HG02610 (cell line): ENCODE results near the gene SLC6A13.
"Not testable (repeated sequence)": the region's sequence is repeated elsewhere in the genome, so short reads cannot be mapped to it uniquely, and the experiment has no call there.

ENCODE experiments used
- ATAC-seq: cut with Tn5 transposase; IDR thresholded peaks from one replicate; pipeline ENCODE4 v1.9.1; 2021; ENCODE audit warnings: mild to moderate bottlenecking, moderate library complexity; ENCODE audit not compliant: unreplicated experiment

The SLC6A13 gene

DNA sequence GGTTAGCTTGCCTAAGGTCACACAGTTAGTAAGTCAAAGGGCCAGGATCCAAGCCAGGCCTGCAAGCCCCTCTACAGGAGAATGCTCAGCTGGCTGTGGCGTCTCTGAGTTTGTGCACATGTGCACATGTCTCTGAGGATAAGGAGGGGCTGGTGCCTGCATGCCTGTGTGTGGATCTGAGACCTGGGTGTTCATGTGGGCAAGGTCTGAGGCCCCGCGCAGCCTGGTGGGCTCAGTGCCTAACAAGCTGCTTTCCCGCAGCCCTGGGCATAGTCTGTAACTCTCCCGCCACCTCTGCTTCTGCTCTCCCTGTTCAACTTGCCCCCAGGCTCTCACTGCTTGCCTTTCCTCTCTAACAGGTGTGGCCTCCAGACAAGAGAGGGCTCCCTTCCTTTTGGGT is 44.4 kb downstream of the SLC6A13 start:
- ATAC-seq = no peak

DNA sequence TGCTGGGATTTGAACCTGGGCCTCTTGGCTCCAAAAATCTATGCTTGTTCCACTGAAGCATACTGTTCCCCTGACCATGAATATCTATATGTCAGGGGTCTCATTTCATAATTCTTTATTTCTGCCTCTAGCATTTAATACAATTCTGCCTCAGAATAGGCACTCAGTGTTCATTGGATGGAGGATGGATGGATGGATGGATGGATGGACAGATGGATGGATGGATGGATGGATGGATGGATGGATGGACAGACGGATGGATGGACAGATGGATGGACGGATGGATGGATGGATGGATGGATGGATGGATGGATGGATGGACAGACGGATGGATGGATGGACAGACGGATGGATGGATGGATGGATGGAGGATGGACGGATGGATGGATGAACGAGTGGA is 45.6 kb downstream of the SLC6A13 start:
- ATAC-seq = not testable (repeated sequence)

DNA sequence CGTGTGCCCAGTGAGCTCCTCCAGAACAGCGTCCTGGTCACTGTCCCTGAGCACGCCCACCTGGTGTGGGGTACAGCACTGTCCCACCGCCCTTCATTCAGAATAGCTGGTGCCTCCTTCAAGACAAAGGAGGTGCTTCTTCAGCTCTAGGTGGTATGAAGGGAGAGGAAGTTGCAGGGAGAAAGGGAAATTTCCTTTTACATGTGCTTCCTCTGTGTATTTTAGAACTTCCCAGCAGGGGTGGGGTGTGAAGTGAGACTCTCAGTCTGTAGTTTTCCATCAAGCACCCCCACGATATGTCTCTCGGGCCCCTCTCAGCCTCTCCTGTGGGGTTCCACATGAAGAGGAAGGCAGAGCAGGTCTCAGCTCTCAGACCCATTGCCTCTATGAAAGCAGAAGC is 47.5 kb downstream of the SLC6A13 start:
- no peak for ATAC-seq

DNA sequence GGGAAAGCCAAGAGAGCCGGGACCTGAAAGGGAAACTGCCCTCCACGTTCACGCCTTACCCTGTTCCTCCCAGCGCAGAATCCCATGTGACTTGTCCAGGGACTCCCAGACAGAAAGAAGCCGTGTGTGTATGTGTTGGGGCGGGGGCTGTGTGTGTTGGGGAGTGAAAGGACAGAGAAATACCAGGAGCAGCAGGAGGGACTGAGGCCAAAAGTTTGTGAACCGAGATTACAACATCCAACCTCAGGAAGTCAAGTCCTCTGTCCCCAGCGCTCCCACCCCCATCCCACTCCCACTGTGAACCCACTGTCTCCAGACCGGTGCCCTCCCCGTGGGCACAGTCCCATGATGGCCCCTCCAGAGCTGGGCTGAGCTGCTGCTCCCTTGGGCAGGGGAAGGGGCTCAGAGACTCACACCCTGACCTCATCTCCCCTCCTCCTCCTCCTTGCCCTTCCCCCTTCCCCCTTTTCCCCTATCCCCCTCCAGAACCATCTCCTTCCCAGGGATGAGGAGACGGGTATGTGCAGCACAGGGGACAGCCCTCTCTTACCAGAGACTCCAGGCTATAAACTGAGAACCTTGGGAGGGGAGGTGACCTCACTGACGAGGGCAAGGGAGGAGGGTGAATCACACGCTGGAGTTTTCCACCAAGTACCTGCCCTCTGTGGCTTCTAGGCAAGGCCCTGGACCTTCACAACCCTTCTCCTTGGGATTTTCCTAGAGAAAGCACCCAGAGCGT is 48.5 kb downstream of the SLC6A13 start, which contains the start of gene SLC6A12:
SLC6A12 (minus strand) TSS at position 155 of the 739 bp plus-strand sequence. CDS start 4,171 bp downstream, outside the sequence.
- ATAC-seq = no peak

DNA sequence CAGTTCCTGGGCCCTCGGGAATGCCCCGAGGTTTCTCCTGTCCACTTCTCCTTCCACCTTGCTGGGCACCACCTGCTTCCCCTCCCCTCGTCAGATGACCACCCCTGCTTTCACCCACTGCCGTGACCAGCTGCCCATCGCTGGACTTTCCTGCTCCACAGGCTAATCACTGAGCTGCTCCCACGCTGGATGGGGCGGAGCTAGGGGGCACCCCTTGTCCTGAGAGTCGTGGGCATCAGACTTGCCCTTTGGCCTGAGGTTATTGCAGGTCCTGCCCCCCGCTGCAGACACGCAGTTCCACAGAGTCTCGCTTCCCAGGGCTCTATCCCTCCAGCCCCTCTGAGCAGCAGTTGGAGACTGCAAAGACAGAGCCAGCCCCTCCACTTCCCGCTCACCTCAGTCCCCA is 49.1 kb downstream of the SLC6A13 start:
- no peak for ATAC-seq

DNA sequence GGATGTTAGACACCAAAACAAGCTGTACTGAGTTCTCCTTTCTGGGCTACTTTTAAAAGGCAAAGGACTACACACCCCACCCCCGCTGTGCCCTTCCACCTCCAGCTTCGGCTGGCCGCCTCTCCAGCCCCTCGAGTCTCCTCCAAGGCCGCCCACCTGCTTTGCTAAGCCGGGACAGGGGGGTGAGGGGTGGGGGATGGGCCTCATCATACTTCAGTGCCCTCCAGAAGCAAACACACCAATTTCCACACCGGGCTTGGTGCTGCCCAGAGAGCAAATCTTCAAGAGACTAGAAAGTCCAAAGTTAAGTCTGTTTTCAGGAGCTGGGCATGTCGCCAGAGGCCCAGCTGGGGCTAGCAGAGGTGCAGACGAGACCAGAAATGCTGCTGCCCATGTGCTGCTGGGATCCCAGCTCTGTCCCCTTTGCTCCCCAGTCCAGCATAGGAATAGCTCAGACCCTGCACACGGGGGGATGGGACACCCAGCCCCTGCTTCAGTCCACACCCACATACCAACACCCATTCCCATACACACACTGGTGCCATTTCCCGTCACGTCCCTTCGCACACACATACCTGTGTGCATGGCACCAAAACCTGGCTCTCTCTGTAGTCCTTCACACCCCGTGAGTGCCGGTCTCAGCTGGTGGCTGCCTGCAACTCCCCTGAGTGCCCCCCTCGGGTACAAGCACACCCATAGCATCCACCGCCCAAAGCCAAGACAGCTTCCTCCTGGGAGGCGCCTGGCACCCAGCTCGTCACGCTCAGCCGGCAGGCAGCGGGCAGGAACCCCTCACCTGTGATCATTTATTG is 49.7 kb downstream of the SLC6A13 start:
- no peak for ATAC-seq

DNA sequence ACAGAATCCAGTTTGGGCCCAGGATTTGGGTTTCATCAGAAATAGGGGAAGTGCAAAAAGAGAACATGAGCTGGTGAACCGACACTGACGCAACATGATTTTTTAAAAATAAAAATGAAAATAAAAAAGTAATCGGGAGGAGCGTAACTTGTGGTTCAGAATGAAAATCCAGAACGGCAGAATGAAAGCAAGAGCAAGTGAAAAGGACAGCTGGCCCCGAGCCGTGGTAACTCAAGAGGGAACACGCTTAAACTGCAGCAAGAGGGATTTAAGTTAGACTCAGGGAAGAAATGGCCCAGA is 50.3 kb downstream of the SLC6A13 start:
- no peak for ATAC-seq

DNA sequence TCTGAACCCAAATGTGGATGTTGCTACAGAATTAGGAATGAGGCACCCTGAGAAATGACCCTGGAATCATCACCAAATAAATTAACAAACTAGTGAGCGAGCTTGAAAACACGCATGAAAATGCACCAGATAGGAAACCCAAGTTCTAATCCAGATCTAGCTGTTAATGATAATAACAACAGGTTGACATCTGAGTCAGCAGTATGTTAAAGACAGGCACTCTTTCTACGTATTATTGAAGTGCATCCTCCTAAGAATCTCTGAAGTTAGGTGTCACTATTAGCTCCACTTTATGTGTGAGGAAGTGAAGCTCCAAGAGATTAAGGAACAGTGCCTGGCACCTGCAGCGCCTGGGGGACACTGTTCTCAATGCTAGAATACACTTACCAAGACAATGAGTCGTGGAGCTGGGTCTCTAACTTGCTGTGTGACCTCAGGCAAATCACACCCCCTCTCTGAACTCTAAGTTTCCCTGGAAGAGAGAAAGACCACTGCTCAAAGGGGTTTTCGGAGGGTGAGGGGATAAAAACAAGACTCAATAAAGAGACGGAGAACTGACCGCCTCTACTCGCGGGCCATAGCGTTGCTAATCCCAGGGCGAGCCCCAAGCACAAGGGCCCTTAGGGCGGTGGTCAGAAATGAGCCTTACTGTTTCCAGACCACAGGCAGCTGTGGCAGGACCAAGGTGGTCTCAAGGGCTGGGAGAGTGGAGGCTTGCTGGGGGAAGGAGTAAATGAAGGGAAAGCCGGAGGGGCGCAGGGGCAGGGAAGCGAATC is 50.8 kb downstream of the SLC6A13 start:
- no peak for ATAC-seq

DNA sequence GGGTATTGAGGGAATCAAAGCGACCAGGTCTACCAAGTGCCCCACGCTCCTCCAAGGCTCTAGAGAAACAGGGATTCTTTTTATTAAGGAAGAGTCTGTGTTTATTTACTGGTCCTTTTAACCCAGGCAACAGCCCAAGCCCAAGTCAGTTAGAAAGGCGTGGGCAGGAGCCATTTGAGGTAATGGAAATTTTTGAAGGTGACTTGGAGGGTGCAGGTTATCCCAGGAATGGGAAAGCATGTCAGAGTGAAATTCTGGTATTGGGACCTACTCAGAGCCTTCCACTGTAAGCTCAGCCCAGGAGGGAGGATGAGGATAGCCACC is 51.5 kb downstream of the SLC6A13 start:
- ATAC-seq = no peak

DNA sequence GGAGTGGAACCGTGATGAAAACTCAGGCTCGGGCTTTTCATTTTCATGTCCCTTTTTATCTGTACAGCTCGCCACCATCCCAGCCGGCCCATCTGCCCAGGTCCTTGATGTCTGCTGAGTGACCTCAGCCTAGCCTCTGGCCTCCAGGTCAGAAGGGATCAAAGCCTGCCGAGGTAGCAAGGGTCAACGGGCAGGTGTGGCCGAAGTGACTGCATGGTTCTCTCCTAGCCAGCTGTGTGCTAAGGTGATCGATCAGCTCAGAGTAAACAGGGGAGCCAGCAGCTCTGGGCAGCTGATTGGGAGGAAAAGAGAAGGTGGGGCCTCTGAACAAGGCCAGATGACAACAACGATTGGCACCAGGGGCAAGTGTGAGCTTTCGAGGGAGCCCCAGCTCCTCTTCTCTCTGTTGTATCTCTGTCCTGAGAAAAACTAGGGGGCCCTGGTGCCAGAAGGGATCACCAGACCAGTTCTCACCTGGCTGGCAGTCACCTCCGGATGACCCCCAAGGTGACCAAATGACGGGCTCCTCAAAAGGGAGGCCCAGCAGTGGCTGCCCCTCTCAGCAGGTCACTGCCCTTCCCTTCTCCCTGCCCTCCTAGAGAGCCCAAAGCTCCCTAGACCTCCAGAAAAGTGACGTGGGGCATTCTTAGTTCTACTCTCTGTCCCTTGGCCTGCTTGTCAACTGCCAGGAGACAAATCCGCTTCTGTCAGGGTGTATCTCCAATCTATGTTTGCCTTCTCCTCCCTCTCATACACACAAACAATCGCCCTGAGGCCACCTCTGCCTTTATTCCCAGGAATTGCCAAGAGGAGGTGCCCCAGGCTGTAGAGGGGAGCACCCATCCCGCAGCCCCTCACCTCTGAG is 52.1 kb downstream of the SLC6A13 start:
- ATAC-seq = no peak

DNA sequence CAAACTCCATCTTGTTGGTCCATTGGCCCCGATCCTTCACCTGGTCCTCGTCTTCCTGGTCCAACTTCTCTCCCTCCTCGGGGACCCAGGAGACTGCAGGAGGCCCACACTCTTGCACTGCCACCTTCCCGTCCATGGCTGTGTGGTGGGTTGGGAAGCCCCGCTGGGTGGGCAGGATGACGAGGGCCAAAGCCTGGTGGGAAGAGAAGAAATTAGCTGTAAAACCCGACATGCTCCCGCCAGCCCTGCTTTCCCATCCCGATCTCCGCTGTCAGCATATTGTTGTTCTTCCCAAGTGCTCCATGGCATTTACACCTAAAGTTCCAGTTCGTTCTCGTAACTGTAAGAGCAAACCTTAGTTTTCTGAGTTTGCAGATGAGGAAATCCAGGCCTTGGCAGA is 52.8 kb downstream of the SLC6A13 start:
- no peak for ATAC-seq

DNA sequence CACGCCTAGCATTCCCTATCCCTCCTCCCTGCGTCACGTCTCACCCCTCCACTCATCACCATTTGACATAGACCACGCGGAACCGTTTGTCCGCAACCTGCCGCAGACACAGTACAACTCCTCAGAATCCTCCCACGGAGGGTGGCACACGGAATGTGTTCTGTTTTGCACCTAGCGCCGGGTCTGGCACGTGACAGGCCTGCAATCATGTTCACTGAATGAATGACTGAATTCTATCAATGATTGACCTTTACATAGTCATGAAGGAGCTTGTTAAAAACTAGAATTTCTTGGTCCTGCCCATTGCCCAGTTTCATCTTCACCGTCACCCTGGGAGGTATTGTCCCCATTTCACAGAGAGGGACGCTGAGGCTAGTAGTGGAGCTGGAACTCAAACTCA is 53.4 kb downstream of the SLC6A13 start:
- ATAC-seq = no peak

DNA sequence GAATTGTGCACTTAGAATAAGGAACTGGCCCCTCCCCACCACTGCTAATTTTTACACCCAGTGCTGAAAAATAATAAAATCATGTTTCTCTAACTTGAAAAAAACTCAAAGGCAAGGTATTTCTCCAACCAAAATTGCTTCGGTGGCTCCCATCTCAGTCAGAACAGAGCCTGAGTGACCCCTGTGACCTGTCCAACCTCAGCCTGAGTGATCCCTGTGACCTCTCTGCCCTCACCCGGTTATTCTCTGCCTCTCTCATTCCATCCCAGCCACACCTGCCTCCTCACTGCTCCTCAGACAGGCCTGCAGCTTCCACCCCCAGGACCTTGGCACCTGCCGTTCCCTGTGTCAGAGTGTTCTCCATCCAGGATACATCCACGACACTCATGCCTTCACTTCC is 53.8 kb downstream of the SLC6A13 start:
- ATAC-seq = no peak

DNA sequence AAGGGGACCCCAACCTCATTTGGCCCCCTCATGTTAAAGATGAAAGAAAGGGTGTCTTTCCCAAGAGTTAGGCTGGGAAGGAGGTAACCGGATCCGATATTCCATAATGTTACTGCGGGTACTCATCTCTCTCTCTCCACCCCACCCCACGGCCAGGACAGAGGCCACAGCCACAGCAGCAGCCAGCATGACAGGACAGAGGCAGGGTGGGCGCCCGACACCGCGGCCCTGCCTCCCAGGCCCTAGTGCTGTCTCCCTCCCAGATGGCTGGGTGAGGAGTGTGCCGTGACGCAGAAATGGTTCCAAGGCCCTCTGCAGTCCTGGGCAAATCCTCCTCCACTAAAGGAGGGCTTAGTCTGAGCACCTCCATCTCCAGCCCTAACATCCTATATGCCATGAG is 54.8 kb downstream of the SLC6A13 start:
- no peak for ATAC-seq

DNA sequence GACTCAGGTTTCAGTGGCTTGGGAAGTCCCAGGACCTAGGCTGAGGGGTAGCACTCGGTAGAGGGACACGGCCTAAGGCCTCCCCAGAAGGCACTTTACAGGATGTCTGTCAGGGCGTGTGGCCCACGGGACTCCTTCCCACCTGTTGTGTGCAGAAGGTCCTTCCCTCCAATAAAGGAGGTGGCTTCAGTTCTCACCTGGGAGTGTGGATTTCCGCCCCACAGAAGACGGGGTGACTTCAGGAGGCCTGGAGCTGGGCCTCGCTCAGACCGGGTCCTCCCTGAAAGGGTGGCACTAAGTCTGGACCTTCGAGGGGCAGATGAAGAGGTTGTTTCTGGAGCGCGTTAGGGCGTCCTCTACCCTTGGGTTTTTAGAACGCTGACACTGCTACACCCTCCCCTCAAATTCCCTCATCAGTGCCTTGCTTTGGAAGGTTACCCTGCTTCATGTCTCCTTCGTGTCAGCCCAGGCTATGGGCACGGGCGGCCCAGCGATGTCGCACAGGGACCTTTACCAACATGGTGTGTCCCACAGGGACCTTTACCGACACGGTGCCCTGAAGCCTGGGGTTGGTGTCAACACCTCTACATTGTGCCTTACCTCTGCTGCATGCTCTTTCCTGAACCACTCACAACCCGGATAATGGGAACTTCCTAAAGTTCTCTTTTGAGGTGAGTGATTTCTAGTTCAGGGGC is 55.7 kb downstream of the SLC6A13 start:
- no peak for ATAC-seq

DNA sequence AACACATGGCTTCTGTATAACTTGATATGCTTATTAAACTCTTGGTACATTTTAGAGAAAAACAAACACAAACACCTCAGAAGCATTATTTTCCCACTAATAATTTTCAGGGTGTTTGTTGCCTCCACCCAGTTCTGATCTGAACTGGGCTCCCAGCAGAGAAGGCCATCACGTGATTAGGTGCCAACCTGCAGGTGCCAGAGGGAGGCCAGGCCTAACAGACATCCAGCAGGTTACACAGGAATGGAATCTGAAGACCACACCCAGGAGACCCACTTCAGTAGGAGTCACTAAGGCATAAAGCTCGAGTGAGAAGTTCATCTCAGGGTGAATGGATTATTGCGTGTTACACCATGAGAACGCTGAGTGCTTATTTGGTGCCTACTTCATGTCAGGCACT is 57.6 kb downstream of the SLC6A13 start:
- ATAC-seq = no peak

DNA sequence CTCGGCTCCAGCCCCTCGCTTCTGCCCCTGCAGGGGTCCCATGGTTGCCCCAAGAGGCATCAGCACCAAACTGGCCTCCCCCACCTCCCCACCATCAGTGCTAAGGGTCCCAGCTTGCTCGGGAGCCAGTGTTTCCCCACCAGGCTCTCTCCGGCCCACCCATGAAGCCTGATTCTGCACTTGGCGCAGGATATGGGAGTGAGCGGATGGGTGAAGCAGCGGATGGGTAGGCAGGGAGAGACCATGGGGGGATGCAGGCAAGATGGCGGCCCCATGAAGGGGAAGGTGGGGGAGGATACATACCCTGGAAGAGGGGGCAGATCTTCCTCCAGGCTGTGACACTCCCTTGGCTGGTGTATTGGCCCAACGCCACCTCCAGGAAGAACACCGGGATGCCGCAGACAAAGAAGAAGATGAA is 58.4 kb downstream of the SLC6A13 start:
- ATAC-seq = no peak

DNA sequence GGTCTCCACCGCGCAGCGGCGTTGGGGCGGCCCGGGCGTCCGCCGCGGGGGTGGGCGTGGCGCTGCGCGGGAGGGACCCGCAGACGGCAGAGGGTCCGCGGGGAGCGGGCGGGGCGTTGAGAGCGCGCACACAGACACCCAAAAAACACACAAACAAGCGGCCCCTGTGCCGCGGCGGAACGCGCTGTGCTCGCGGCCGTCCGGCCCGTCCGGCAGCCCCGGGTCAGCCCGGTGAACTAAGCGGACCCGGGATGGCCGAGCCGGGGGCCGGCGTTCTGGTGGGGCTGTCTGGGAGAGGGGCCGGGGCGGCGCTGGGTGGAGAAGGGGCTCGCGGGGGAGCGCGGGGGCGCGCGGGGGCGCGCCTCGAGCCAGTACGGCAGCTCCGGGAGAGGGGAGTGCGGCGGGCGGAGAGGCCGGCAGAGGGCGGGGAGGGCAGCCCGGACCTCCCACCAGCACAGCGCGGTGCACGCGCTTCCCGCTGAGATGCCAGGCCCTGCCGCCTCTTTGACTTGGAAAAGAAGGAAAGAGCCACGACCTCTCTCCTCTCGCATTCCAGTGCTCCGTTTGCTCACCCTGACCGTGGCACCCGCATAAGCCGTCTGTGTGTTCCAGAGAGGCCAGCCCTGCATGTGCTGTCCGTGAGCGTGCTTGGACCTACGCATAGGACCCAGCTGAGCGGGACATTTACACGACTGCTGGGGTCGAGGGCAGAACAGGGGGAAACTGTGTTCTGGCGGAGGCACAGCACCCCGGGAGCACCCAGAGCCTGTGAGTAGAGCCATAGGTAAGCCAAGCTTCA is 59.0 kb downstream of the SLC6A13 start:
- ATAC-seq = no peak

DNA sequence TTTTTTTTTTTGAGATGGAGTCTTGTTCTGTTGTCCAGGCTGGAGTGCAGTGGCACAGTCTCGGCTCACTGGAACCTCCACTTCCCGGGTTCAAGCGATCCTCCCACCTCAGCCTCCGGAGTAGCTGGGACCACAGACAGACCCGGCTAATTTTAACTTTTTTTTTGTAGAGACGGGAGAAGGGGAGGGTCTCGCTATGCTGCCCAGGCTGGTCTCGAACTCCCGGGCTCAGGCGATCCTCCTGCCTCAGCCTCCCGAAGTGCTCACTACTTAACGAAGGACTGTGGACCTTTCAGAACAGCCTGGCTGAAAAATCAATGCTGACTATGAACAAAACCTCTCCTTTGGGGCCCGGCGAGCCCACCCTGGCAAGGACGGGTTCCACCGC is 59.6 kb downstream of the SLC6A13 start:
- no peak for ATAC-seq
